ENCODE results near the gene ATP8B3.

Gene ATP8B3

DNA sequence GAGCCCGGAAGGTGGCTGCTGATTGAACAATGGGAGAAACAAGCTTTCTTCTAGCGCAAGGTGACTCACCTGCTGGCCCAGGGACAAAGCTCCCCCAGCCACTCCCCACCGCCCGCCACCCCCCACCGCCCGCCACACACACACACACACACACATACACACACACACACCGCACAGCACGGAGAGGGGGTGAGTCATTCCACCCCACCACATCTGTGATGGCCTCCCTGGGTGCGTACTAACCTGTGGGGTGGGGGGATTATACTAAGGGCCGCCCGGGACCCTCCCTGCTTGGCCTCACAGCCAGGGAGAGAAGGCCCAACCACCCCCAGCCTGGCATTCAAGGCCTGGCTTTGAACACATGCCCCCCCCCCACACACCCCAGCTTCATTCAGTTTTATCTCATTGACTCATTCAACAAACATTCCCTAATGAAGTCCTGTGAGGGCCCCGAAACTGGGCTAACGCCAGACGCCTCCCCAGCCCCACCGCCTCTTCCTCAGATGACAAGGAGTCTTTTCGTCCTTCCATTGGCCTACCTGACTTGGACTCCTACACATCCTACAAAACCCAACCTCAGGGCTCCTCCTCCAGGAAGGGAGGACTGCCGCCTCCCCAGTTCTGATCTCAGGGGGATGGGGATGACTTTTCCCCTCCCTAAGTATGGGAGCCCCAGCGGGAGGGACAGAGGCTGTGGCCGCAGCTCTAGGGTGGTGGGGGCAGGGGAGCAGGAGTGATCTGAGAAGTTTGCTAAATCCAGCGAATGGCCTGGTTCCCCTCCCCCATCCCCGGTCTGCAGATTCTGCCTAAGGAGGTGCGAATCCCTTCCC lies 64.6 kb downstream of the ATP8B3 start (continued):
- TF ChIP-seq, protein P1, sequence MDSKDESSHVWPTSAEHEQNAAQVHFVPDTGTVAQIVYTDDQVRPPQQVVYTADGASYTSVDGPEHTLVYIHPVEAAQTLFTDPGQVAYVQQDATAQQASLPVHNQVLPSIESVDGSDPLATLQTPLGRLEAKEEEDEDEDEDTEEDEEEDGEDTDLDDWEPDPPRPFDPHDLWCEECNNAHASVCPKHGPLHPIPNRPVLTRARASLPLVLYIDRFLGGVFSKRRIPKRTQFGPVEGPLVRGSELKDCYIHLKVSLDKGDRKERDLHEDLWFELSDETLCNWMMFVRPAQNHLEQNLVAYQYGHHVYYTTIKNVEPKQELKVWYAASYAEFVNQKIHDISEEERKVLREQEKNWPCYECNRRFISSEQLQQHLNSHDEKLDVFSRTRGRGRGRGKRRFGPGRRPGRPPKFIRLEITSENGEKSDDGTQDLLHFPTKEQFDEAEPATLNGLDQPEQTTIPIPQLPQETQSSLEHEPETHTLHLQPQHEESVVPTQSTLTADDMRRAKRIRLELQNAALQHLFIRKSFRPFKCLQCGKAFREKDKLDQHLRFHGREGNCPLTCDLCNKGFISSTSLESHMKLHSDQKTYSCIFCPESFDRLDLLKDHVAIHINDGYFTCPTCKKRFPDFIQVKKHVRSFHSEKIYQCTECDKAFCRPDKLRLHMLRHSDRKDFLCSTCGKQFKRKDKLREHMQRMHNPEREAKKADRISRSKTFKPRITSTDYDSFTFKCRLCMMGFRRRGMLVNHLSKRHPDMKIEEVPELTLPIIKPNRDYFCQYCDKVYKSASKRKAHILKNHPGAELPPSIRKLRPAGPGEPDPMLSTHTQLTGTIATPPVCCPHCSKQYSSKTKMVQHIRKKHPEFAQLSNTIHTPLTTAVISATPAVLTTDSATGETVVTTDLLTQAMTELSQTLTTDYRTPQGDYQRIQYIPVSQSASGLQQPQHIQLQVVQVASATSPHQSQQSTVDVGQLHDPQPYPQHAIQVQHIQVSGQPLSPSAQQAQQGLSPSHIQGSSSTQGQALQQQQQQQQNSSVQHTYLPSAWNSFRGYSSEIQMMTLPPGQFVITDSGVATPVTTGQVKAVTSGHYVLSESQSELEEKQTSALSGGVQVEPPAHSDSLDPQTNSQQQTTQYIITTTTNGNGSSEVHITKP (tag by site-specific recombination; IDR thresholded peaks at IDR 0.05), result peak; percentile 94
- TF ChIP-seq HOXD13 (CRISPR knock-in tag; IDR thresholded peaks at IDR 0.05; ENCODE audit: borderline replicate concordance) (no peak), ZNF184 (tag by site-specific recombination; IDR thresholded peaks at IDR 0.05) (no peak; the same call in 1 of the 2 replicates), ZNF629 (tag by site-specific recombination; IDR thresholded peaks at IDR 0.05) (peak; percentile 74), ZNF133 (tag by site-specific recombination; IDR thresholded peaks at IDR 0.05) (no peak), MZF1 (tag by site-specific recombination; IDR thresholded peaks at IDR 0.05; ENCODE audit: borderline replicate concordance) (peak; percentile 81), ZFP37 (tag by site-specific recombination; IDR thresholded peaks at IDR 0.05) (no peak), ZBTB48 (tag by site-specific recombination; IDR thresholded peaks at IDR 0.05) (peak; percentile 91), SP7 (tag by site-specific recombination; IDR thresholded peaks at IDR 0.05) (peak; percentile 88), ZNF239 (tag by site-specific recombination; IDR thresholded peaks at IDR 0.05) (no peak), GLIS1 (tag by site-specific recombination; IDR thresholded peaks at IDR 0.05) (peak; percentile 99), ZEB2 (tag by site-specific recombination; IDR thresholded peaks at IDR 0.05) (peak; percentile 81; the same call in 1 of the 2 replicates), KLF9 (tag by site-specific recombination; IDR thresholded peaks at IDR 0.05; ENCODE audit: low read depth) (0 out of 2 replicates have a peak, but pooled peaks have one; percentile 22), ZNF600 (tag by site-specific recombination; IDR thresholded peaks at IDR 0.05) (peak; percentile 77), ZNF610 (tag by site-specific recombination; IDR thresholded peaks at IDR 0.05; ENCODE audit: borderline replicate concordance) (no peak), ZBTB17 (tag by site-specific recombination; IDR thresholded peaks at IDR 0.05) (peak; percentile 89)
- TF ChIP-seq, protein P2, sequence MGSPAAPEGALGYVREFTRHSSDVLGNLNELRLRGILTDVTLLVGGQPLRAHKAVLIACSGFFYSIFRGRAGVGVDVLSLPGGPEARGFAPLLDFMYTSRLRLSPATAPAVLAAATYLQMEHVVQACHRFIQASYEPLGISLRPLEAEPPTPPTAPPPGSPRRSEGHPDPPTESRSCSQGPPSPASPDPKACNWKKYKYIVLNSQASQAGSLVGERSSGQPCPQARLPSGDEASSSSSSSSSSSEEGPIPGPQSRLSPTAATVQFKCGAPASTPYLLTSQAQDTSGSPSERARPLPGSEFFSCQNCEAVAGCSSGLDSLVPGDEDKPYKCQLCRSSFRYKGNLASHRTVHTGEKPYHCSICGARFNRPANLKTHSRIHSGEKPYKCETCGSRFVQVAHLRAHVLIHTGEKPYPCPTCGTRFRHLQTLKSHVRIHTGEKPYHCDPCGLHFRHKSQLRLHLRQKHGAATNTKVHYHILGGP (tag by site-specific recombination; IDR thresholded peaks at IDR 0.05), result no peak
- TF ChIP-seq, protein P3, sequence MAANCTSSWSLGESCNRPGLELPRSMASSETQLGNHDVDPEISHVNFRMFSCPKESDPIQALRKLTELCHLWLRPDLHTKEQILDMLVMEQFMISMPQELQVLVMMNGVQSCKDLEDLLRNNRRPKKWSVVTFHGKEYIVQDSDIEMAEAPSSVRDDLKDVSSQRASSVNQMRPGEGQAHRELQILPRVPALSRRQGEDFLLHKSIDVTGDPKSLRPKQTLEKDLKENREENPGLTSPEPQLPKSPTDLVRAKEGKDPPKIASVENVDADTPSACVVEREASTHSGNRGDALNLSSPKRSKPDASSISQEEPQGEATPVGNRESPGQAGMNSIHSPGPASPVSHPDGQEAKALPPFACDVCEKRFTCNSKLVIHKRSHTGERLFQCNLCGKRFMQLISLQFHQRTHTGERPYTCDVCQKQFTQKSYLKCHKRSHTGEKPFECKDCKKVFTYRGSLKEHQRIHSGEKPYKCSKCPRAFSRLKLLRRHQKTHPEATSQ (tag by site-specific recombination; IDR thresholded peaks at IDR 0.05), result 0 out of 2 replicates have a peak, but pooled peaks have one; percentile 3
- TF ChIP-seq, protein P4, sequence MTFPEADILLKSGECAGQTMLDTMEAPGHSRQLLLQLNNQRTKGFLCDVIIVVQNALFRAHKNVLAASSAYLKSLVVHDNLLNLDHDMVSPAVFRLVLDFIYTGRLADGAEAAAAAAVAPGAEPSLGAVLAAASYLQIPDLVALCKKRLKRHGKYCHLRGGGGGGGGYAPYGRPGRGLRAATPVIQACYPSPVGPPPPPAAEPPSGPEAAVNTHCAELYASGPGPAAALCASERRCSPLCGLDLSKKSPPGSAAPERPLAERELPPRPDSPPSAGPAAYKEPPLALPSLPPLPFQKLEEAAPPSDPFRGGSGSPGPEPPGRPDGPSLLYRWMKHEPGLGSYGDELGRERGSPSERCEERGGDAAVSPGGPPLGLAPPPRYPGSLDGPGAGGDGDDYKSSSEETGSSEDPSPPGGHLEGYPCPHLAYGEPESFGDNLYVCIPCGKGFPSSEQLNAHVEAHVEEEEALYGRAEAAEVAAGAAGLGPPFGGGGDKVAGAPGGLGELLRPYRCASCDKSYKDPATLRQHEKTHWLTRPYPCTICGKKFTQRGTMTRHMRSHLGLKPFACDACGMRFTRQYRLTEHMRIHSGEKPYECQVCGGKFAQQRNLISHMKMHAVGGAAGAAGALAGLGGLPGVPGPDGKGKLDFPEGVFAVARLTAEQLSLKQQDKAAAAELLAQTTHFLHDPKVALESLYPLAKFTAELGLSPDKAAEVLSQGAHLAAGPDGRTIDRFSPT (tag by site-specific recombination; IDR thresholded peaks at IDR 0.05), result peak; percentile 98
- TF ChIP-seq, protein P5, sequence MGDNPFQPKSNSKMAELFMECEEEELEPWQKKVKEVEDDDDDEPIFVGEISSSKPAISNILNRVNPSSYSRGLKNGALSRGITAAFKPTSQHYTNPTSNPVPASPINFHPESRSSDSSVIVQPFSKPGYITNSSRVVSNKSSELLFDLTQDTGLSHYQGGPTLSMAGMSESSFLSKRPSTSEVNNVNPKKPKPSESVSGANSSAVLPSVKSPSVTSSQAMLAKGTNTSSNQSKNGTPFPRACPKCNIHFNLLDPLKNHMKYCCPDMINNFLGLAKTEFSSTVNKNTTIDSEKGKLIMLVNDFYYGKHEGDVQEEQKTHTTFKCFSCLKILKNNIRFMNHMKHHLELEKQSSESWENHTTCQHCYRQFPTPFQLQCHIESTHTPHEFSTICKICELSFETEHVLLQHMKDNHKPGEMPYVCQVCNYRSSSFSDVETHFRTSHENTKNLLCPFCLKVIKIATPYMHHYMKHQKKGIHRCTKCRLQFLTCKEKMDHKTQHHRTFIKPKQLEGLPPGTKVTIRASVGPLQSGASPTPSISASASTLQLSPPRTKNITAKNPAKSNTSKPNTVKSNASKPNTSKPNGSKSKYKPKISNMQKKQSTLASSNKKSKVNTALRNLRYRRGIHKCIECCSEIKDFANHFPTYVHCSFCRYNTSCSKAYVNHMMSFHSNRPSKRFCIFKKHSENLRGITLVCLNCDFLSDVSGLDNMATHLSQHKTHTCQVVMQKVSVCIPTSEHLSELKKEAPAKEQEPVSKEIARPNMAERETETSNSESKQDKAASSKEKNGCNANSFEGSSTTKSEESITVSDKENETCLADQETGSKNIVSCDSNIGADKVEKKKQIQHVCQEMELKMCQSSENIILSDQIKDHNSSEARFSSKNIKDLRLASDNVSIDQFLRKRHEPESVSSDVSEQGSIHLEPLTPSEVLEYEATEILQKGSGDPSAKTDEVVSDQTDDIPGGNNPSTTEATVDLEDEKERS (tag by site-specific recombination; IDR thresholded peaks at IDR 0.05), result no peak
- TF ChIP-seq, protein P6, sequence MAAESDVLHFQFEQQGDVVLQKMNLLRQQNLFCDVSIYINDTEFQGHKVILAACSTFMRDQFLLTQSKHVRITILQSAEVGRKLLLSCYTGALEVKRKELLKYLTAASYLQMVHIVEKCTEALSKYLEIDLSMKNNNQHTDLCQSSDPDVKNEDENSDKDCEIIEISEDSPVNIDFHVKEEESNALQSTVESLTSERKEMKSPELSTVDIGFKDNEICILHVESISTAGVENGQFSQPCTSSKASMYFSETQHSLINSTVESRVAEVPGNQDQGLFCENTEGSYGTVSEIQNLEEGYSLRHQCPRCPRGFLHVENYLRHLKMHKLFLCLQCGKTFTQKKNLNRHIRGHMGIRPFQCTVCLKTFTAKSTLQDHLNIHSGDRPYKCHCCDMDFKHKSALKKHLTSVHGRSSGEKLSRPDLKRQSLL (tag by site-specific recombination; IDR thresholded peaks at IDR 0.05), result 0 out of 2 replicates have a peak, but pooled peaks have one; percentile 52
- TF ChIP-seq, protein P7, sequence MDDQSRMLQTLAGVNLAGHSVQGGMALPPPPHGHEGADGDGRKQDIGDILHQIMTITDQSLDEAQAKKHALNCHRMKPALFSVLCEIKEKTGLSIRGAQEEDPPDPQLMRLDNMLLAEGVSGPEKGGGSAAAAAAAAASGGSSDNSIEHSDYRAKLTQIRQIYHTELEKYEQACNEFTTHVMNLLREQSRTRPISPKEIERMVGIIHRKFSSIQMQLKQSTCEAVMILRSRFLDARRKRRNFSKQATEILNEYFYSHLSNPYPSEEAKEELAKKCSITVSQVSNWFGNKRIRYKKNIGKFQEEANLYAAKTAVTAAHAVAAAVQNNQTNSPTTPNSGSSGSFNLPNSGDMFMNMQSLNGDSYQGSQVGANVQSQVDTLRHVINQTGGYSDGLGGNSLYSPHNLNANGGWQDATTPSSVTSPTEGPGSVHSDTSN (CRISPR knock-in tag; IDR thresholded peaks at IDR 0.05), result no peak
- TF ChIP-seq, protein P8, sequence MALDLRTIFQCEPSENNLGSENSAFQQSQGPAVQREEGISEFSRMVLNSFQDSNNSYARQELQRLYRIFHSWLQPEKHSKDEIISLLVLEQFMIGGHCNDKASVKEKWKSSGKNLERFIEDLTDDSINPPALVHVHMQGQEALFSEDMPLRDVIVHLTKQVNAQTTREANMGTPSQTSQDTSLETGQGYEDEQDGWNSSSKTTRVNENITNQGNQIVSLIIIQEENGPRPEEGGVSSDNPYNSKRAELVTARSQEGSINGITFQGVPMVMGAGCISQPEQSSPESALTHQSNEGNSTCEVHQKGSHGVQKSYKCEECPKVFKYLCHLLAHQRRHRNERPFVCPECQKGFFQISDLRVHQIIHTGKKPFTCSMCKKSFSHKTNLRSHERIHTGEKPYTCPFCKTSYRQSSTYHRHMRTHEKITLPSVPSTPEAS (tag by site-specific recombination; IDR thresholded peaks at IDR 0.05), result peak; percentile 85

Data from HEK293 (cell line).